GM19324 (cell line): ENCODE data around the gene ELK1.
A peak's percentile ranks its signal among the peaks of the same experiment; 100 is the strongest.

Experiments used
- ATAC-seq: cut with Tn5 transposase; IDR thresholded peaks from one replicate; pipeline ENCODE4 v1.9.1; 2021; ENCODE audit warnings: mild to moderate bottlenecking, moderate library complexity; ENCODE audit not compliant: unreplicated experiment, low FRiP score

The ELK1 gene

GRCh38 chrX:47646636-47647035, 3.7 kb downstream of the ELK1 start:
- ATAC-seq: no peak

DNA sequence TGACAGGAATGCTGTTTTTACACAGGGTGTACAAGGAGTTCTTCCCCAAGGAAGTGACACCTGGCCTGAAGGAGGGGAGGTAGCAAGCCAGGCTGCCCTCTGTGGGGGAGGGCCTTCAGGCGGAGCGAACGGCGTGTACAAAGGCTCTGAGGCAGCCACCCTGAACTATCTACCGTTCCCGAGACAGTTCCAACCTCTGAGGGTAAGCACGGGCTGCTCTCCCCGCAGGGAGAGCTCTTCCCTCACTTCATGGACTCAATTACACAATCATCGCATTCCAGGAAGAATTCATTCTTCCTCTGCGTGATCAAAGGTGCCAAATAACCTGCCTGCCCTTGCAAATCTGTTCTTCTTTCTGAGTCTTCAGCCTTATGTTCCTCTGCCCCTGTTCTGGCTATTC, 4.8 kb downstream of the ELK1 start:
- ATAC-seq: no peak

DNA sequence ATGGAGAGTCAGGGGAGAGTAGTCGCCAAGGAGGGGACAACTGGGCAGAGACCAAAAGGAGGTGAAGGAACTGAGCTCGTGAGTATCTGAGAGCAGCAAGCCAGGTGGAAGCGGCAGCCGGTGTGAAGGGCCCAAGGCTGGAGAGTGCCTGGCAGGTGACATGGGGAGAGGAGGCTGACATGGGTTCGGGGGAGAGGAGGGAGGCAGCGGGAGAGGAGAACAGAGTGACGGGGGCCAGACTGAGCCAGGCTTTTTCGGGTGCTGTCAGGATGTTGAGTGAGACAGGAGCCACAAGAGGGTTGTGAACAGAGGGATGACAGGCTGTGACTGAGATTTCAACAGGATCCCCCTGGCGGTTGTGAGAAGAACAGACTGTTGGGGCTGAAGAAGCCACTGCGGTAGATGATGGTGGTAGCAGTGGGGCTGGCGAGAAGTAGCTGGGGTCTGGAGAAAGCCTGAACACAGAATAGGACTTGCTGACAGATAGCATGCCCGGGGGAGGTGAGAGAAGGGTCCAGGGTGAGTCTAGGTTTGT, 5.7 kb downstream of the ELK1 start:
- ATAC-seq: no peak

DNA sequence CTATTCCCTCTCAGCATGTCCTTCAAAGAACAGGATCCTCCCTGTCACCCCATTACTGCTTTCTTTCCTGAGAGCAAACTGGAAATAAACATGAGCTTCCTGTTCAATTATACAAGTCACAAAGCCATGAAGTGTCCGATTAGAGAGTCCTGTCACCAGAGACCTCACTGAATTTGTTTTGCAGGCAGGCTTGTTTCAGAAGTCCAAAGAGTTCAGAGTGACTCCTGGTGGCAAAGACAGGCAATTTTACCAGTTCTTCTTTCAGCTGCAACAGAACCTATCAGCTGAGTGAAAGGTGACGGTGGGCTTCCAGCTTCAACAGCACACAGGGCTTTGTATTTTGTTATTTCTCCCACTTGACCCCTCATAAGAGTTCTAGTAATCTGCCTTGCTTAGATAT, 6.4 kb downstream of the ELK1 start:
- no peak for ATAC-seq

GRCh38 chrX:47638816-47639215, 11.5 kb downstream of the ELK1 start:
- ATAC-seq: no peak

- ATAC-seq: no peak
Measured at GRCh38 chrX:47637546-47638195, 12.7 kb downstream of the ELK1 start.

GRCh38 chrX:47634871-47635575, 15.3 kb downstream of the ELK1 start:
- ATAC-seq: no peak

DNA sequence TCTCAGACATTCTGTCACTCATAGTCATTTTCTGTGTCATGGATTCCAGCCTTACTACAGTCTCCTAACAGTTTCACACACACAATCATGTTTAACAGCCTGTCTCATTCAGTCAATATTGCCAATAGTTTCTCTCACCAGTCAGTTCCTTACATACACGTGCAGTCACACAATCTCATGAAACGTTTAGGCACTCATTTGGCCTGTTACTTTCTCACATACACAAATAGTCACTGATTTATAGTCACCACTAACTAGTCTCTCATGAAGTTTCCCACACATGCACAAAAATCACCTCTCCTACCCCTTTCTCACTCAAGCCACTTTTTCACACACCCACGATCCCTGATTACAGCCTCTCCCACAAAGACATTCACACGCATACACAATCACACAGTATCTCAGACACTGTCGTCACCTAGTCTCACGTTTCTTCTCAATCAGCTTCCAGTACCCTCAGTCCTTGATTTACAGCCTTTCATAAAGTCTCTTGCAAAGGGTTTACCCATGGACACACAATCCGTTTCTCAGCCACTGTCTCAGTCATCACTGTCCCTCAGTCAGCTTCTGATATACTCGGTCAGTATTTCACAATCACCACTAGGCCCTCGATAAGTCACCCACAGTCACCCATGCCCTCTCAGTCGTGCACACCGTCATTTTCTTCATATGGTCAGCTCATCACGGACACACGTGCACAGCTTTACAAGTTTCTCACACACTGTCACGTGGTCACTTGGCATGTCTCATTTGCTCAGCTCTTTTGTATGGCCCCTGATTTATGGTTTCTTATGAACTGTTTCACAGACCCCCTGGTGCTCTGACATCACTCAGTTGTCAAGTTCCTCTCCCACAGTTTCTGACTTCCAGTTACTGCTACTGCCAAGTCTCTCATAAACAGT, 16.4 kb downstream of the ELK1 start:
- ATAC-seq: no peak

DNA sequence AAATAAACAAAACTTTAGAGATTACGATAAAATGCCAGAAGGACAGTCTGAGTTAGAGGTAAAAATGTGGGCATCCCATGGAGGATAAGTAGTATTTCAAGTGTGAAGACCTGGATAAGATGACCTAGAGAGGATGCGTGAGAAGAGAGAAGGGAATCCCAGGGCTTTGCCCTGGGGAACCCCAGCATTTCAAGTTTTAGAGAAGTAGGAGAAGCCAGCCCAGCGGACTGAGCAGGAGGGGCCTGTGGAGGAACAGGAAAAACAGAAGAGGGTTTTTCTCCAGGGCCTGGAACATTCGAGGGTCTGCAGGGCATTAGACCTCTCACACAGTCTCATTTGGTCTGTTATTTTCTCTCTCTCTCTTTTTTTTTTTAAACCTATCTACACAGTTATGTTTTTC, 17.7 kb downstream of the ELK1 start:
- no peak for ATAC-seq

DNA sequence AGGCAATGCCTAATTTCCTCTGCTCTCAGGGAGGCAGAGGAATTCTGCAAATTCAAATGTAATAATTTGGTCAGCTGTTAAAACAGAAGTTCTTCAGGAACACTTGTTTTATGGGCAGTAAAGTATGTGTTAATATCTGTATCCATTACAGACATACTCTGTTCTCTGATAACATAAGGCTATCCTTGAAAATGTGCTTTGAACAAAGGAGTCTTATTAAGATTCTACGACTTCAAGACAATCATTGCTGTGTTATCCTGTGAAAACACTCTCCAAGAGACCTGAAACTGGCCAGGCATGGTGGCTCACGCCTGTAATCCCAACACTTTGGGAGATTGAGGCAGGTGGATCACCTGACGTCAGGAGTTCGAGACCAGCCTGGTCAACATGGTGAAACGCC, 18.7 kb downstream of the ELK1 start:
- no peak for ATAC-seq

DNA sequence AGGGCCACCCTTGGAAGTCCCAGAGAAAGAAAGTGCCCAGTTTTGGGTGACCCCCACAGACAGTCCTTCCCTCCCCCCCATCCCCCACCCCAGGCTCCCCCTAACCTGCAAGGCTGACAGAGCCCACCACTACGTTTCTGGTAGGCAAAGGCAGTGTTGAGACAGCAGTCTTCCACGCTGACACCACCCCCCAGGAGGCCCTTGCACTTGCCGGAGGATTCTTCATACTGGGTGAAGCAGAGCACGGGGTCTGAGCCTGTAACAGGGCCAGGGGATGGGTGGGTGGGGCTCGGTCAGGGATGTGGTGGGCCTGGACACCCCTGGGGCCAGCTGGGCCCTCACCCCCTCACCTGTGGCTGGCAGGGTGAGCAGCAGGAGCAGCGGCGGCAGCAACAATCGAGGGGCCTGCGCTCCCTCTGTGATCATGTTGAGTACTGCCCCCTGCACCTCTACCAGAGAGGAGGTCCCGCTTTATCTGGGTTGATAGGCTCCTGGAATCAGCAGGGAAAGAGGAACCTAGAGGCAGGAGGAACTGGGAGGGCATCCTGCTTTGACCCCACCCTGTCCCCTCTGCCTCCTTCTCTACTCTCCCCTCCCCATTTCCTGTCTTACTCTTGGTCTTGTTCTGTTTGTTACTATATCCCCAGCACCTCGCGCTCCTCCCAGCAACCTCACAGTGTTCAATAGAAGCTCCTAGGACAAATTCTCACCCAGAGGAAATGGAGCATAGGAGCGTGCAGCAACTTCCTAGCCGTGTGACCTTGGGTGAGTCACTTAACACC, 20.8 kb downstream of the ELK1 start, which contains the start of gene CFP:
TSS of gene CFP (minus strand) at position 512 of the 782 bp plus-strand sequence. CDS start at position 426, 86 bp downstream.
- no peak for ATAC-seq

- ATAC-seq: no peak
Measured at GRCh38 chrX:47628982-47629381, 21.4 kb downstream of the ELK1 start.

DNA sequence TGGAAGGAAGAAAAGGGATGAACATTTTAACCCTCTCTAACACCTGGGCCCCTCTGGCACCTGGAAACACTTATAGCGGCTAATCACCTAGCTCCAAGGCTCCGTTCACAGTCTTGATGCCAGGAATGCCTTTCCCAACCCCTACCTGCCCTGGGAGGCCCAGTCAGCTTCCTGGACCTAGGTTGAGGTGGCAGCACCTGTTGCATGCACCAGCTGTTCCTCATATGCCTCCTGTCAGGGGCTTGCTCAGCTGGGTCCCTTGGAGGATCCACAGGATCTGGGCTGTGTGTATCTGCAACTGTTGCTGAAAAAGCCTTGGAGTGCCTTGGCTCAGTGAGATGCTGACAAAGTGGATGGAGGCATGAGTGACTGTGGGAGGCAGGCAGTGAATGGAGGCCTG, 25.0 kb downstream of the ELK1 start:
- ATAC-seq: no peak

DNA sequence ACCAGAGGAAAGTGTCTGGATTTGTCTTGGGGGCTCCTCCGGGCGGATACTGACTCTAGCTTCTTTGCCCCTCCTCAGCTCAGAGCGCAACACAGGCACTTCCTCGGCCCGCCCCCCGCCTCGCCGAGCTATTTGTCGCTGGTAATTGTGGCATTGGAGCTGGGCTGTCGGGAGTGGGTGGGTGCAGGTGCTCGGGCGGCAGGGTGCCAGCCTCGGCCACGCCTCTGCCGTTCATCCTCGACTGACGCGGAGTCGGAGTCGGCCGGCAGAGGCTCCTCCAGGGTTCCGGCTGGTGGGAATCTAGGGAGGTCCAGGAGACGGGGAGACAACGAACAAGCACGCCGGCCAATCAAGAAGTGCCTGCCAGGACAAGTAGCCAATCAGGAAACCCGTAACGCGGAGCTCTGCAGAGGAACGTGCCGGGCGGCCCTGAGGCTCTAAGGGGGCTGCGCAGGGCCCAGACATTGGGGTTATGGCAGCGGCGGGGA, 26.8 kb downstream of the ELK1 start:
- ATAC-seq: no peak

DNA sequence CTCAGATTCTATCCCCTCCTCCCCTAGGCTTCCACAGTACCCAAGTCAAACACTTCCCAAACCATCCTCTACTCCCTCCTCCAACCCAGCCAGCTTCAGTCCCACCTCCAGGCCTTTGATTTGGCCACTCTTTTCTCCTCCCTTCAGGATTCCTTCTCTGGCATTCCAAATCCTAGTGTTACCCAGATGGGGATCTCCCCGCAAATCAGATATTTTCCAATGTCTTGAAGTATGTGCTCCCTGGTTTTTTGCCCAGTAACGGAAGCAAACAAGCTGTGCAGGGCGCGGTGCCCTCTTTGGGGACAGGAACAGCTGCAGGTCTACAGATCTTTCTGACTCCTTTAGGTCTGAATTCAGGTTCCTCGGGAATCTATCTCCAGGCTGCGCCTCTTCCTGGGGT, 28.5 kb downstream of the ELK1 start:
- no peak for ATAC-seq

DNA sequence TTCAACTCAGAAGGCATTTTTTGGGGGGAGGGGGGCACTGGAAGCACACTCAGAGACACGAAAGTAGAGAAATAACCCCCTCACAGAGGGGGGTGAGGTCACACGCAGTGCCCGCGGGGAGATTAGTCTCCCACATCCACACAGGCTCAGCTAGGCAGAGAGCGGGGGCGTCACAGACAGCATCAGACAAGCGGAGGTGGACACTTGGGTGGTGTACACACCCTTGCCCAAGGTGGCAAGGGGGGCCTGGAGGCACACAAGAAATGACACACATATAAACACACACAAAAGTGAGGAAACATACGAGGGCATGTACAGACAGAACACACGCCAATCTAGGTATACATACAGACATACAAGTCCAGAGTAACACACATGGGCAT, 30.1 kb downstream of the ELK1 start:
- ATAC-seq: no peak

GRCh38 chrX:47619486-47620302, 30.7 kb downstream of the ELK1 start, which contains the start of gene SYN1:
SYN1 (minus strand) TSS chrX:47619857; CDS start chrX:47619728, 129 bp downstream.
- peak; percentile 66 for ATAC-seq

DNA sequence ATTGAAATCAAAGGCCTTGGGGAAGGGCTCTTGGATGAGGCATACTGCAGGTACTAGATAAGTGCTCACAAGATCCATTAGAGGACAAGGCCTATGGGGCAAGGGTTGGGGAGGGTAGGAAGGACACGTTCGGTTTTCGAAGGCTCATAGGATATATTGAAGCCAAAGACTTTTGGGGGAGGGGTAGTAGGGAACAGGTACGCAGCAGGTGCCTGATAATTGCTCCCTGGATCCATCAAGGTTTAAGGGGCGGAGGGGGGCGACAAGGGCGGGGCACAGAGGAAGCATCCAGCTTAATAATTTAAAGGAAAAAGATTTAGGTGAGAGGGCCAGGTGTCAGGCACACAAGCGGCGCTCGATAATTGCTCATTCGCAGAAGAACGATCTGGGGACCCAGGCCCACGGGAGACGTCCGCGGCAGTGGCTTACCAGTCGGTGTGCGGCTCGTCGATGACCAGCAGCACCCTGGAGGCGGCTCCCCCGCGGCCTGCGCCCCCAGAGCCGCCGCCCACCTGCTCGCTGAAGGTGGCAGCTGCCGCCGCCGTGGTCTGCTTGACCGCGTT, 31.4 kb downstream of the ELK1 start:
- ATAC-seq: no peak

DNA sequence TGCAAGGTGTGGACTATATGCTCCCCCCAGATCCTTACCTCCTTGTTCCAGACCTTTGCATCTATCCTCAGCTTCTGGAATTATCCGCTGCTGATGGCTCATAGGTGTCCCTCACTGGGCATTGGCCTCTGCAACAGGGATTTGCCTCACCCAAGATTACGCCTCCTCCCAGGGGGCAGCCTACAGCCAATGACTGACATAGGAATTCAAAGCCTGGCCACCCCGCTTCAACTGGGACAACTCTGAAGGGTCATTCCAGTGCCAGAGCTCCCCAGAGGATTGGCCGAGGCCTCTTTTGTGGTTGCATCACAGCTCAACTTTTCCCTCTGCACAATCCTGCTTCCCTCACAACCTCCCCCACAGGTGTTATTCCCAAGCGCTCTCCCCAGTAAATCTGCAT, 35.7 kb downstream of the ELK1 start:
- no peak for ATAC-seq
